Islet of Langerhans (tissue), 1 donor: ENCODE data around the gene ABCB1.

Experiments
- FAIRE-seq: peaks from one replicate; lab custom pipeline; 2011; peaks lifted over from hg19 to GRCh38; lab: Jason Lieb, UNC

ABCB1 gene

DNA sequence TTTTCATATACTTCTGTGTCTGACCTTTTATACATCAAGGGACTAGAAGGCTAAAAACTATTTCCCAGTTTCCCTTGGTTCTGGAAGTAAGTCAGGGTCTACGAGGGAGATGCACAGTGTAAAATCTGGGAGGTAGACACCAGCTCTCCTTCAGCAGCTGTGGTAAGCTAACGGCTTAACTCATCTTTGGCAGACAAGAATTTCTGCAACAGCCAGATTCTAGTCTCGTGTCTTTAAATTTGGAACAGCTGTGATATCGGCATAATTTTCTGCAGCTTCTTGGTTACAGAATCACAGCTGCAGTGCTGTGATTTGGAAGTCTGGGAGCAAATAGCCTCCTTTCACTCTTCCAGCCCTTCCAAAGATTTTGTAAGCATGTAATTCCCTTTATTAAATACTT is 87.8 kb downstream of the ABCB1 start:
- FAIRE-seq: no peak

DNA sequence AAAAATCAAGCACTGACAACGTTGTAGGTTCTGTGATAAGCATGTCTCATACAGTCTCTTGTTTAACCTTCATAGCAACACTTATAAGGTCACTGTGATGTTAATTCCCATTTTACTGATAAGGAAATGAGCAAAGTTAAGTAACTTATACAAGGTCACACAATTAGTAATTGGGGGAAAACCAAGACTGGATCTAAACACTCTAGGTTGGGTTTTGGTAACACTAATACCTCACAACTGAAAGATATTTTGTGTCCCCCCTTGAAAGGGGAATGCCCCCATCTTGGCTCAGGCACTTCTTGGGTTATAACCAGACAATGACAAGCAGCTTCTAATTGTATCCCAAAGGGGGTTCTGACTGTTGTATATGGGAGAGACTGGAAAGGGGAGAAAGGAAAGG is 89.2 kb downstream of the ABCB1 start:
- no peak for FAIRE-seq

DNA sequence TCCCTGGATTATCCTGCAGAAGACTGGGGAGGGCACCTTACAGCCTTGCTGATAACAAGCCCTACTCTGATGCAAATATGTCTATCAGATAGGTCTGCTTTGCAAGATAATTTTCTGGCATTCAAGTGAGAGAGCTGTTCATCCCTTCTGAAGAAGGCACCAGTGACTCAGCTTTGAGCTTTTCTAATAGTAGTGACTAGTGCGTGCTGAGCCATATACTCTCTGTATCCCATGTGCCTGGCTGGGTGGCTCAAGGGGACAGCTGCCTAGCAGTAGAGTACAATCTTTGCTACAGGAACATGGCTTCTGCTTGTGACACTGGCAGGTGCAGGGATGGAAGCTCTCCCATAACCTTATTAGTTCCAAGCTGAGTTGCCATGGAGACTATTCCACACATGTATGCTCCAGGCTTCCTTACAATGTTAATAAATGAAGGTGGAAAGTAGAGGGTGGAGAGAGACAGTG is 90.2 kb downstream of the ABCB1 start:
- FAIRE-seq: no peak

DNA sequence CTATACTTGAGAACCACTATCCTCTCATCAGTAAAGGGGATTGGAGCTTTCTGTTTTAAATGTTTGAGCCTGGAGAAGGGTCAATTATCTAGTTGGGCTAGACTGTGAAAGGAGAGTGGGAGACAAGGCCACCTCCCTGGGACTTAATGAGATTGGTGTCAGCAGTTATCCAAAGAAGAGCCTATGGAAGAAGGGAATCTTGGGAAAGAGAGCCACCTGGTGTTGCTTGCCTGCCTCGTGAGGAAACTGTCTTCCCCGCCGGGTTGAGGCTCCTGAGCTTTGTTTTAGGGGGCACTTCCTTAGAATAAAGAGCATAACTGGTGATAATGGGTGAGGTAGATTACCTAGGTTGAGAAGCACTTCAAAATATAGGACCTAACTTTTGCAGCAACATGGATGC is 93.2 kb downstream of the ABCB1 start:
- FAIRE-seq: no peak

DNA sequence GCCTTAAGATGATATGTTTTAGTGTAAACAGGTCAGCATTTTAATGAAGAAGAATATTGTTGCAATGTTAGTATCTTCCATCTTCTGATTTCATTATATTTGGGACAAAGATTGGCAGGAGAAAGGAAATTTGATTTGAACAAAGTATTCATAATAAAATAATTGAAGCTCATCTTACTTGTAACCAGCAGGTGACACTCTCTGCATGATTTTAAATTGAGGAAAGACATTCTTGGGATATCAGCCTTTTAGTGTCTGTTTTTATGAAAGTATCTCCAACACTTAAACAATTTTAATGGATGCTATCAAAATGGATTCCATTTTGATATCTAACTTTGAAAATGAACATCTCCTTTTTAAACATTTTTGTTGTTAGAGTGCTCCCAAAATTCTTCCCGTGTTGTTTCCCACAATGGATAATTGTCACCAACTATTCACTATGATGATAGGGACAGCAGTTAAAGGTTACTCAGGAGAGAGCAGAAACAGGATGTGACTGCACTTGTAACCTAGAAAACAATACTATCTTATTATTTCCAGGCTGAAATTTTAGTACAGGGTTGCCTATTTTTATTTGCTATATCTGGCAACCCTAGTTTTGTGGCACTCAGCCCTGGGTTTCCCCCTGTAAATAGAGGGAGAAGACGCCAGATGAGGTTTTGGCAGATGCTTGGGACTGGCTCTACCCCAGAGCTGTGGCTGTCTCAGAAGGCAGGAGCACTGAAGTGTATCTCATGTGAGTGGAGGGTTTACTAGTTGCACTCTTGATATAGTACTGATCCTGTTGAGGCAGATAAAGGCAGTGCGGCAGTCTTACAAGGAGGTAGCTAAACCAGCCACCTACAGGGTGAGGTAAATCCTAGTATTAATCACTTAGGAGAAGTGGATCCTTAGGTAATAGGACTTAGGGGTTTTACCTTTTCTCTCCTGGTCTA is 94.2 kb downstream of the ABCB1 start:
- FAIRE-seq: peak; percentile 45

DNA sequence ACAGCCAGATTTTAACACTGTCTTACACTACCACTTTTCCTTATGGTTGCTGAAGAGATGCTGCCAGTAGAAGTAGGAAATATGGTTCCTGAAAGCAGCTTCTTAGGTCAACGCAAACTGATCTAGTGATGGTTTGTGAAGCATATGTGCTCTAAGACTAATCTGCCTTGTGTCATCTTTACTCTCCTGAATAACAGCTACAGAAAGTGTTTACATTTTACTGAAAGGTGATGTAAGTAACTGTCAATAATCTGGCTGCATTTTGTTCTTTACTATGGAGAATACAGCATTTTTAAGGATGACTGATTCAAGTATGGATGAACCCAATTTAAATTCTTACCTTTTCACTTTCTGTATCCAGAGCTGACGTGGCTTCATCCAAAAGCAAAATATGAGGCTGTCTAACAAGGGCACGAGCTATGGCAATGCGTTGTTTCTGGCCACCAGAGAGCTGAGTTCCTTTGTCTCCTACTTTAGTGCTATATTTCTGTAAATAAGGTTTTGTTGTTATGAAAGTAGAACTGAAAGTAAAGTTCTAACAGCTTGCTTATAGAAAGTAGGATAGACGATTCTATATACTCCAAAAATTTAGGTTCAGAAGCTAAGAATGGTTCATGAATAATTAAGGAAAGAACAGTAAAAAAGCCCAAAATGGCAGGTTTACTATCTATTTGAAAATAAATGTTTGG is 95.0 kb downstream of the ABCB1 start:
- no peak for FAIRE-seq

DNA sequence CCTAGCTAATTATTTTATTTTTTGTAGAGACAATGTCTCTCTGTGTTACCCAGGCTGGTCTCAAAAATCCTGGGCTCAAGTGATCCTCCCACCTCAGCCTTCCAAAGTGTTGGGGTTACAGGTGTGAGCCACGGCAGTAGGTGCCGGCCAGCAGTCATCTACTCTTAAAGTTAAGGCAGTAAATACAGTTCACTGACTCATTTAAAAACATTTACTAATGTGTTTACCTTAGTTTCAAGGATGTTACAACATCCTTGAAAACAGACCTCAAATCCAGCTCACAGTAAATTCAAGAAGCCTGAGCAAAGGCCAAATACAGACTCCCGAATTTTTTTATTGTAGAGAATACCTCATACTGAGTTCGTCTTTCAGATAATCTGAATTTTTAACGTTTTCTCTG is 95.6 kb downstream of the ABCB1 start:
- FAIRE-seq: no peak

DNA sequence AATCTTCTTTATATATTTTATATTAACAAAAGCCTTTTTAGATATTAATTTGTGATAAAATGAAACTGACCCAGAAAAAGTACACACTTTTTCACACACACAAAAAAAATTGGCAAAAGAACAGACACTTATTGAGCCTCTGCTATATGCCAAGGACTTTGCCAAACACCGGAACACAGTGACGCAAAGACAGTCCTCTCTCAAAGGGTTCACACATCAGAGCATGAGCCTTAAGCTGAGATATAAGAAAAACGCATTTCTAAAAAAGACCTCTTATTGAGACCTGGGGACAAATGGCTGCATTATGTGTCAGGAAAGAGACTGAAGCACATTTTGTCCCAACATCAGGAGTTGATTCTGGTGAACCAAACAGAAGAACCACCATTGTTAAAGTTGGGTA is 101.2 kb downstream of the ABCB1 start:
- FAIRE-seq: no peak

DNA sequence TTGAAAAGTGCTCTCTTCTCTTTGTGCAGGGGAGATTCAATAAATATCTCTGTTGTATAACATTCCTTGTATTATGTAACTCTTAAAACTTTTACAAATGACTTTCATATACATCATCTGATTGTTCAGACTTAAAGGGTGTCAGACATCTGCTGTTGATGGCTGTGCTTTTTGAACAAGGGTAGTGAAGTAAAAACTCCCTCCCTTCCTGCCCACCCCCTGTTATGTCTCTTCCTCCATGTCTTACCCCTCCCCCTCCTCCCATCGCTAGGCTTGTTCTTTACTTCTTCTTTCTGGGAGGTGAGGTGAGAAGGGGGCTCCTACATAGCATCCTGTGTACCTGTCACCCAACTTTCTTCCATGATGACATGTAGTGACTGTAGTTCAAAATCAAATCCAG is 101.8 kb downstream of the ABCB1 start:
- FAIRE-seq: no peak

DNA sequence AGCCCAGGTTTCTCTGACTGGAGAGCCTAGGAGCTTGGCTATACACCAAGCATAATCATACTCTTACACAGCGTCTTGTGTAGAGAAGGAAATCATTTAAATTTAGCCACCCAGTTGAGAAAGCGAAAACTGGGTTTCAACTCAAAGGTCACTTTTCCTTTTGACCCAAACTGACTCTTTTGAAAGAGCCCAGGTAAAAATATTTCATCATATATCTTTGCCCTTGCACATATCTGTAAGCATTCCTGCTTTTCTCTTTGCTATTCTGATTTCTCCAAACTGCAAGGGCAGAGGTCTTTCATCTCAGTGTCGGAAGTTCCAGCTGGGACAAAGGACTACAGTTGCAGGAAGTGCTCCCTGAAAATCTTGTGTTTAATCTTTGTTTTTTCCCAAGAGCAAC is 103.2 kb downstream of the ABCB1 start:
- FAIRE-seq: no peak

DNA sequence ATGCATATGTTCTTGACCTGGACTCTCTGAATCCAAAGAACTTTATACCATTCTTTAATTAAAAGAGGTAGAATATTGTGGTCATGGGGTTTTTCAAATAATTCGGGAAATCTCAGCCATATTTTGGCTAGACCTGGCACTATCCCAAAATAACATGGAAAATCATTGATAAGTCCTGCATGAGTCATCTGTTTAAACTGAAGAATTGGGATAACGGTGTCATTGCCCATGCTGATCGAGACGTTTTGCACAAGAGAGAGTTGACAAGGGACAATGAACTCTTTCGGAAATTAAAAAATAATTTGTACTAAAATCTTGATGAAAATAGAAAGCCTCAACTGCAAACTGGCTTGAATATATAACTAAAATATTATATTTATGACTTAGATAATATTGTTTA is 105.3 kb downstream of the ABCB1 start:
- FAIRE-seq: no peak

DNA sequence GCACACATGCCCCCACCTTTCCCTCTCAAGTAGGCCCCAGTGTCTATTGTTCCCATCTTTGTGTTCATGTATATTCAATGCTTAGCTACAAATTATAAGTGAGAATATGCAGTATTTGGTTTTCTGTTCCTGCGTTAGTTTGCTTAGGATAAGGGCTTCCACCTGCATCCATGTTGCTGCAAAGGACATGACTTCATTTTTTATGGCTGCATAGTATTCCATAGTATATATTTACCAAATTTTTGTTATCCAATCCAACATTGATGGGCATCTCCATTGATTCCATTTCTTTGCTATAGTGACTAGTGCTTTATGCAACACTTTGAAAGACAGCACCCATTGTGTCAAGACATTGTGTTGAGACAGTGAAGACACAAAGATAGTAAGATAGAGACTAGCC is 106.2 kb downstream of the ABCB1 start:
- no peak for FAIRE-seq

DNA sequence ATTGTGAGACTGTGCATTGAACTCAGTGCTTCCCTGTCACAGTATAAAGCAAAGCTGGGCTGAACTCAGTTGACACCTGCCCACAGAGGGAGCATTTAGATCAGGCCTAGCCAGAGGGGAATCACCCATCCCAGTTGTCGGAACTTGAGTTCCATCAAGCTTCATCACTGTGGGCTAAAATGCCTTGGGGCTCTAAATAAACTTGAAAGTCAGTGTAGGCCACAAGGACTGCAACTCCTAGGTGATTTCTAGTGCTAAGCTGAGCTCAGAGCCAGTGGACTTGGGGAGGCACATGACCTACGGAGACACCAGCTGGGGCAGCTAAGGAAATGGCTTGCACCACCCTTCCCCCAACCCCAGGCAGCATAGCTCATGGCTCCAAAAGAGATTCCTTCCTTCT is 117.6 kb downstream of the ABCB1 start:
- FAIRE-seq: no peak

DNA sequence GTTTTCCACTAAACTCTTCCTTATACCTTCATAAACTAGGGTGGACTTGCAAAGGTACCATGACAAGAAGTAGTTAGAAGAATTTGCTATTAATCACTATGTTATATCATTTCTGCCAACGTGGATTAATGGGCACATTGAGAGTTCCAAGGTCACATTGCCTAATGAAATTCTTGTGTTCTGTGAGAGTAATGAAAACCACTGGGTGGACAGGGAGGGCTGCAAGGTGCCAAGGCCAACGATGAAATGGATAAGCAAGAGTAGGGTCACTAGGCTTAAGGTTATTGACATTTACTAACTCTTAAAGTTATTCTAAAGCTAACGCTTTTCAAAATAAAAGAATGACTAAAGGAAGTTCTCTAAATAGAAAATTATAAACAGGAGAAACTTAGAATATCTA is 118.6 kb downstream of the ABCB1 start:
- FAIRE-seq: no peak

DNA sequence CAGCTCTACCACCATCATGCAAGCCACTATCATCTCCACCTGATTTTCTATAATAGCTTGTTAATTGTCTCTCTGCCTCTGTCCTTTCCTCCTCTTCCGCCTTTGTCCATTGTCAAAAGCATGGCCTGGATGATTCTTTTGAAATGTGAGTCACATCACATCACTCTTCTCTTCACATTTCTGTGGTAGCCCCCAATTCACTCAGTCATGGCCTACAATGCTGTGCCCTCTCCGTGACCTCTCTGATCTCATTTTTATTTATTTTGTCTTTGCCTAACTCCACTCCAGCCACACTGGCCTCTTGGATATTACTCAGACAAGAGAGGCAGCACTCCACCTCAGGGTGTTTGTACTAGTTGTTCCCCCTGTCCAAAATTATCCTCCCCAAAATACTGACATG is 120.3 kb downstream of the ABCB1 start:
- no peak for FAIRE-seq

DNA sequence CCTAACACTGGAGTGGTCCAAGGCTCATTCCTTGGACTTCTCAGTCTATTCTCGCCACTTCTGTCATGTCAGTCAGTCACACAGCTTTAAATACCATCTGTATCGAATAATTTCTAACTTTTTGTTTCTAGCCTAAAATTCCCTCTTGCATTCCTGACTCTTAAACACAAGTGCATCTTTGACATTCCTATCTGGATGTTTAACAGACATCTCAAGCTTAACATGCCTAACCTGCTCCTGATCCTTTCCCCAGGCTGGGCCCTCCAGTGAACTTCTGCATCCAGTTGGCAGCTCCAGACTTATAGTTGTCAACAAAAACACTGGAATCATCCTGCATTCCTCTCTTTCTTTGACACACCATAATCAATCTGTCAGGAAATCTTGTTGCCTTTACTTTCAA is 120.7 kb downstream of the ABCB1 start:
- no peak for FAIRE-seq

DNA sequence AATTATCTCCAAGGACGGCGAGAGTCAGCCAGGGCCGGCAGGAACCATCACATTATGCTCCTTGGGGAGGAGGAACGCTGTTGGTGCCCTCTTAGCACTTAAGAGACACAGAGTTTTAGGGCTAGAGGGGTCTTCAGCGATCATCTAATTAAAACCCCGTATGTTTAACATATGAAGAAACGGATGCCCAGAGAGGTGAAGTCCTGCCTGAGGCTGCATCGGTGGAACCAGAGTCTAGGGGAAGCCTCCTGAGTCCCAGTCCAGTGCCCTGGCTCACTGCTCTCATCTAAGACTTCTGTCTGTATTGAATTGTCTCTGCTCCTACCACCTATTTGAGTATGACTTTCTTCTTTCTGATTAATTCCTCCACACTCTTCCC is 124.5 kb downstream of the ABCB1 start:
- no peak for FAIRE-seq

DNA sequence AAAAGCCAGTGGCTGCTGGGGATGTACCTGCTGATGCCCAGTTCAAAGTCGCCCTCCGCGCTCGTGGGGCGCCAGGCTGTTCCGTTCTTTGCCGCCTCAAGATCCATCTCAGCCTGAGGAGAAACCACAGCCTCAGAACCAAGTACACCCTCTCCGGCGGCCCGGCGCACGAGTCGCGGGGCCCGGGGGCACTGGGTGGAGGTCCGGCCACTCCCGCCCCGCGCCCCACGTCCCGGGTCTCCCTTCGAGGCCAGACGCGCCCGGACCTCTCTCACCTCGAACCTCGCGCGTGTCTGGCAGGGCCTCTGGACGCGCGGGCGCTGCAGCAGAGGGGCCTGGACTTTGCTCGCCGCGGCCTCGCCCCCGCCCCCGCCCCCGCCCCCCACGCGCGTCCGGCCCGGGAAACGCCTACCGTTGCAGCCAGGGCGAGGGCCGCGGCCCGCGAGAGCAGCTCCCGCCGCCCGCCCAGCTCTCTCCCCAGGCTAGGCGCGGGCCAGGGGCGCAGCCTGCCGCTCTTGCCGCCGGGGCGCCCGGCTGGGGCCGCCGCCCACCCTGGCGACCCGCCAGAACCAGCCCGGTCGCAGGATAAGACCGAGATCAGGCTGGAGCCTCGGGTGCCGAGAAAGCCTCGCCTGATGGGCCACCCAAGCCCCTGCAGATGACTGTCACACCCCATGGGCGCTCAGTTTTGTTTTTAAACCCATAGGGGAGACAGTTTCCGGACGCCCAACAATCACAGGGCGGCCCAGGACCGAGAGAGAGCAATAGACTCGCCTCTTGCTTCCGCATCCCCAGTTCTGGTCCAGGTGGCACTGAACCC is 125.1 kb downstream of the ABCB1 start, which contains the start of gene ABCB4:
Gene ABCB4, minus strand, starts transcription at position 322 of the 820 bp plus-strand sequence. Its CDS starts 215 bp downstream, at position 107.
- FAIRE-seq: no peak

DNA sequence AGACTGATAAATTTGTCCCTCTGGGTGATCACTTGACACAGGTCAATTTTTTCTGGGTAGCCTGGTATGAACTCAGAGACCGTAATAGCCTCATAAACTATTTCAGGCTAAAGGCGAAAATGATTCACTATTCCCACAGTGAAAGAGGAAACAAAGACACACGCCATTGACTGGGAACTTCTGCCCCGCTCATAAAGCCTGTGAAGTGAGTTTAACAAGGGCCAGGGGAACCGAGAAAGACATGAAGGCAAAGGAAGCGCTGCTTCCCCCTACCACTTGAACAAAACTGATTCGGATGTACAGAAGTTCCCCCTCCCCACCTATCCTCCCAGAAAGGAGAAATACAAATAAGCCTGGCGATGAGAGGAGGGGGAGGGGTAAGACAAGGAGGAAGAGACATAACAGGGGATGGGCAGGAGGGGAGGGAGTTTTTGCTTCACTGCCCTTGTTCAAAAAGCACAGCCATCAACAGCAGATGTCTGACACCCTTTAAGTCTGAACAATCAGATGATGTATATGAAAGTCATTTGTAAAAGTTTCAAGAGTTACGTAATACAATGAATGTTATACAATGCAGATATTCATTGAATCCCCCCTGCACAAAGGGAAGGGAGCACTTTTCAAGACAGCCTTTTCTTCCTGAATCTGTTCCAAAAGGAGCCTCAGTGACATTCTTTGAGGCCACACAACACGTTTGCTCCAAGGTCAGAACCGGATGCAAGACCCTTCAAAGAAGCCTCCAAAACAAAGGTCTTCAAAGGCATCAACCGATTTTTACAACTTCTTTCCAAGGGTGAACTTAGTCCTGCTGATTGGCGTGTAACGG is 125.9 kb downstream of the ABCB1 start:
- FAIRE-seq: no peak

DNA sequence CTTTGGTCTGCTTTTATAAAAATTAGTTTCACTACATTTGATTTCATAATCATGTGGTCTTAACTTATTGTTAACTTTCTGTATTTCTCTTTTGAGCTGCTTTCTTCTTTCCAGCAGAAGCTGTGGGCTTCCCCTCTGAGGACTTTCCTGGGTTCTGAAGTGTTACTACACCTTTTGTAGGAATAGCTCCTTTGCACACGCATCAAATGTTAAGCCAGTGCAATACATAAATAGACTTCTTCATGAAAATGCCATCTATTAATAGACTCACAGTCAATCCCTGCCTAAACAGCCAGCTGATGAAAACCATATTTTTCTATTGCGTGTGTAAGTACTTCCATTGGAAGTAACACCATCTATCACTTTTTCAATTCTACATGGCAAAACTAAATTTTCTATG is 126.7 kb downstream of the ABCB1 start:
- FAIRE-seq: no peak

DNA sequence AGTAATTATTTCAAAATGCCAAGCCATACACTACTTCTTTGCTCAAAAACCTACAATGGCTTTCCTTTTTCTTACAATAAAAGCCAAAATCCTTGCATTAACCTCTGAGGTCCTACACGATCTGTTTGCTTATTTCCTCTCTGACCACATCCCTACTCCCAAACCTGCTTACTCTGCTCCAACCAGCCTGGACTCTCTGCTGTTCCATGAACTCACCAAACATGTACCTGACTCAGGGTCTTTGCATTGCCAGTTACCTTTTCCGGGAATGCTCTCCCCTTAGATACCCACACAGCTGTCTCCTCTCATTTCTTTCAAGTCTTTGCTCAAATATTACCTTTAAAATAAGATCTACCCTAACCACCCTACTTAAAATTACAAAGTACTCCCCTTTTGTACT is 127.5 kb downstream of the ABCB1 start:
- FAIRE-seq: no peak

DNA sequence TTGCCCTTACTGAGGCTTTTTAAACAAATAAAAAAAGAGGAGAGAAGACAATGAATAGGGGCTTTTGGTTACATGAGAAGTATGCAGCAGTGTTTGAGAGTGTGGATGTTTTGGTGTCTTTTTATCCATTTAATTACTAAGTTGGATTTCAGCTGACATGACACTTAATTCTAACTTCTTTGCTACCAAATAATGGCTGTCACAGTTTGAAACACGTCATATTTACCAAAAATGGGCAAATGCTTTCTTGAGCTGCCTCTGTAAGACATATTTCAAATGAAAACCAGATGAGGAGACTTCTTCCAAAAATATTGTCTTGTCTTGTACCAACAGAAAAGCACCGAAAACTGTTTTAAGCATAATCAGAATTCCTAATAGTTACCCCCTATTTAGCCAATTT is 129.2 kb downstream of the ABCB1 start:
- FAIRE-seq: no peak
